Middle frontal gyrus (tissue), 1 donor: ENCODE measurements around the gene ABCD2.
"Not testable (repeated sequence)": the region's sequence is repeated elsewhere in the genome, so short reads cannot be mapped to it uniquely, and the experiment has no call there.

Experiments used
- DNase-seq: peaks from one replicate; pipeline ENCODE4 v3.0.0-alpha.2; 2015; ENCODE audit warnings: low spot score; ENCODE audit errors: extremely low spot score

Gene ABCD2

DNA sequence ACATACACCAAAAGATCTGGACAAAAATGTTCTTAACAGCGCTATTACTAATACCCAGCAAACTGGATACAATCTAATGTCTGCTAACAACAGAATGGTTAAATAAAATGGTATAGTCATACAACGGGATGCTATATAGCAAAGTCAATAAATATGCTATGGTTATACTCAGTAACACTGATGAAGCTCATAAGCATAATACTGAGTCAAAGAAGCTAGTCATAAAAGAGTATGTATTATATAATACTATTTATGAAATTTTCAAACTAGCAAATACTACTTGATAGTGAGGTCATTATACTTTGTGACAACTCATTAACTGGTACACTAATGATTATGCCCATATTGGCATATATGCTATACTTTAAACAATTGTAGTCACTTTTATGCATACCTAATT is 7.4 kb downstream of the ABCD2 start:
- no peak for DNase-seq

DNA sequence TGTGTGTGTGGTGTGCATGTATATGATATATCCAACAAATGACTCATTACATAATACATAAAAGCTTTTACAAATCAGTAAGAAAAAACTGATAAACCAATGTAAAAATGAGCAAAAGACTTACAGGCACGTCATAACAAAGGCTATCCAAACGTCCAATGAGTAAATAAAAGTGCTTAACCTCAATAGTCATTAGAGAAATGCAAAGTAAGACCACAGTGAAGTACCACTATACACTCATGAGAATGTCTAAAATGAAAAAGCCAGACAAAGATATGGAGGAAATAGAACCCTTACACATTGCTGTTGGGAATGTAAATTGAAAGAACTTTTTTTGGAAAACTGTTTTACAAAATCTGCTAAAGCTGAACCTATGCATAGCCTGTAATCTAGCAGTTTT is 7.8 kb downstream of the ABCD2 start:
- DNase-seq = no peak

- no peak for DNase-seq
Observed at GRCh38 chr12:39610436-39611025, 9.1 kb downstream of the ABCD2 start.

DNA sequence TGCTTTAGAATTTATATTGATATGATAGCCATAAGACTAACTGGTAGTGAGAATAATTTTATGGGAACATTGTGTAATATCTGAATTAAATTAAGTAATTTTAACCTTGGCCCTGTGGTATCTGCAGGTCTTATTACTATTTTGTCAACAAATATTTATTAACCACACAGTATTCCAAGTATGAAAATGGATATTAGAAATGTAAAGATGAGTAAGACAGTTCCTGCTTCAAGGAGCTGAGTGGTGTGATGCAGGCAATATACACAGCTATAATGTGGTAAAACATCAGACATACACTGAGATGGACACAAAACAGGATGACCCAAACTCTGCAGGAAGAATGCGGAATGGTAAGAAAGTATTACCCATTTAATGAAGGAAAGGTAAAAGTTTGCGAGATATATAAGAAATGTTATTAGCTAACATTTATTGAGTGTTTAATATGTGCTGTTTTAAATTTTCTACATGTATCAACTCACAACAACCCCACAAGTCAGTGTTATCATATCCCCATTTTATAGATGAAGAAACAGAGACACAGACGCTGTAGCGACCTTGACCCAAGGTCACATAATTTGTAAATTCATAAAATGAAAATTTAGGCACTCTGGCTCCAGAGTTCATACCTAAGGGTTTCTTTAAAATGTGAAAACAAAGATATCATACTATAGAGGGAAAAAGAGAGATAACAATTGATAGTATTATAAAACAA is 12.7 kb downstream of the ABCD2 start:
- no peak for DNase-seq

DNA sequence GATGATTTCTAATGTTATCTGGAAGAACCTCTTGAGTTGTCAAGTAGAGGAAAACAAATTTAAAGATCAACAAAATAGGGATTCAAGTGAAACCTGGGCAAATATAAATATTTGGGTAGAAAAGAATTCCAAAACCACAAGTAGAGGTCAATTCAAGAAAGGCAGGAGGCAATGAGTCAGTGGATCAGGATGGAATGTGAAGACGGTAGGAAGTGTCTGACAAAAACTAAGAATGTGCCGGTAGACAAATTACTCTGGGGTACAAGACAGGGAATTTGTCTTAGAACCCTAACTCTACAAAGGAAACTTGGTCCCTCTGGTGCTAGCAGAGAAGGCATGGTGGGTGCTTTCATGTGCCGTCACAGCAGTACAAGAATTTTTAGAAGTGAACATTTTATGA is 13.6 kb downstream of the ABCD2 start:
- no peak for DNase-seq

- no peak for DNase-seq
Observed at GRCh38 chr12:39605501-39605900, 14.1 kb downstream of the ABCD2 start.

GRCh38 chr12:39603065-39603464 is 16.5 kb downstream of the ABCD2 start:
- no peak for DNase-seq

DNA sequence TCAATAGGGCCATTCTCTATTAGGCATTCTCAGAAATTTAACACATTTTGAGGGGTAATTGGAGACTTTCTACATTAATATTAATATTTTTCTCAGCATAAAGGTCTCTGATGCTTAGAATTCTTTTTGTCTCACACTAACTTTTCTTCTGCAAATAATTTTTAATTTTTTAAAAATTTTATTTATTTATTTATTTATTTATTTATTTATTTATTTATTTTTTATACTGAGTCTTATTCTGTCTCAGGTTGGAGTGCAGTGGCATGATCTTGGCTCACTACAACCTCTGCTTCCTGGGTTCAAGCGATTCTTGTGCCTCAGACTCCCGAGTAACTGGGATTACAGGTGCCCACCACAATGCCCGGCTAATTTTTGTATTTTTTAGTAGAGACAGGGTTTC is 17.7 kb downstream of the ABCD2 start:
- not testable (repeated sequence) for DNase-seq

GRCh38 chr12:39595928-39596327 is 23.7 kb downstream of the ABCD2 start:
- no peak for DNase-seq

DNA sequence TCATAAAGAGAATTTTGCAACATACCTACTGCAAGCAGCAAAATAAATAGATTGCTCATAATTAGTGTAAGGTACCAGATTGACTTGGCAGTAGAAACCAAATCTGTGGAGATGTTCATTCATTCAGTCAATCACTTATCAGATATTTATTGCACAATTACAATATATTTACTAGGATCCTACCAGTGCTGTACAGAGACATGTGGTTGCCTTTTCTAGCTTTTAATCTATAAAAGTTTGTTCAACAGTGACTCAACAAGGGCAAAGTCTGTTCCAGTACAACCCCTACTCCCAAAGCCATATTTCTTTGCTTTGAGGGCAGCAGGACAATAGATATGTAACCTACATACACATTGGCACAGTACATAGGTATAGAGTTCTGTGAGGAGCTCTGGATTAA is 27.3 kb downstream of the ABCD2 start:
- no peak for DNase-seq

DNA sequence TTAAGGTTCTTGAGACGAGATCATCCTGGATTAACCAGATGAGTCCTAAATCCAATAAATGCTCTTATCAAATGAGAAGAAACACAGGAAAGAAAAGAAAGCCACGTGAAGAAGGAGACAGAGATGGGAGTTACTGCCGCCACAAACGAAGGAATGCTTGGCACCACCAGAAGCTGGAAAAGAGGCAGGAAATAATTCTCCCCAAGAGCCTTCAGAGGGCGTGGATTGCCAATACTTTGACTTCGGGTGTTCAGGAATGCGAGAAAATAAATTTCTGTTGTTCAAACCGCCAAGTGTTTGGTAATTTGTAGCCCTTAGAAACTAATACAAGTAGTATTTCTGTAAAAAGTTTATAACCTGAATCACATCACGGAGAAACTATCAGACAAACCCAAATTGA is 31.3 kb downstream of the ABCD2 start:
- DNase-seq = no peak

DNA sequence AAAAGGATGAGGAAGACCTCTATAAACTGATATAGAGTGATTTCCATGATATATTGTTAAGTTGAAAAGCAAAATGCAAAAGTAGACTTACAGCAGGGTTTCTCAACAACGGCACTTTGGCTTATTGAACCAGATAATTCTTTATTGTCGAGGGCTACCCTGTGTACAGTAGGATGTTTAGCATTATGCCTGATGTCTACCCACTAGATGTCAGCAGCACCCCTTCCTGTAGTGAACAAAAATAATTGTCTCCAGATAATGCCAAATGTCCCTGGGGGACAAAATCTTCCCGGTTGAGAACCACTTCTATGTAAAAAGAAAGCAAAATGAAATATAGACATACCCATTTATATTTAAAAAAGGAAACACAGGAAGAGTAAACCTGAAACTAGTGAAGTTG is 32.4 kb downstream of the ABCD2 start:
- DNase-seq = no peak

GRCh38 chr12:39586816-39587215 is 32.8 kb downstream of the ABCD2 start:
- DNase-seq = no peak

- DNase-seq = no peak
Observed at GRCh38 chr12:39581592-39581991, 38.0 kb downstream of the ABCD2 start.

DNA sequence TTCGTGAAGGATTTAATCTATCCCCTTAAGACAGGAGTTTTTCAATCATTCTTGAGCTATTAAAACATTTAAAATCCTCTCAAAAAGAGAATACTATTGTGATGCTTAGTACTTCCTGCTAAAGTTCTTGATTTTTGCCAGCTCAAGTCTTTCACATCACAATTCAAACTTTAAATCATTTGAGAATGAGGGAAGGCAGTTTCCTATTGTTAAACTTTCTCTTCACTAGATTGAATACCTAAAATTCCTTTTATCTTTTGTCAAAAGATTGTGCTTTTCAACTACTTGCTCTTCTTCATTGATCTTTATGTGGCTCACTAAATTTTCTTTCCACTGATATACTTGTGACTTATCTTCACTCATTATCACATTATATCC is 44.1 kb downstream of the ABCD2 start:
- no peak for DNase-seq

- peak; percentile 21 for DNase-seq
Observed at GRCh38 chr12:39574785-39575497, 44.7 kb downstream of the ABCD2 start.

DNA sequence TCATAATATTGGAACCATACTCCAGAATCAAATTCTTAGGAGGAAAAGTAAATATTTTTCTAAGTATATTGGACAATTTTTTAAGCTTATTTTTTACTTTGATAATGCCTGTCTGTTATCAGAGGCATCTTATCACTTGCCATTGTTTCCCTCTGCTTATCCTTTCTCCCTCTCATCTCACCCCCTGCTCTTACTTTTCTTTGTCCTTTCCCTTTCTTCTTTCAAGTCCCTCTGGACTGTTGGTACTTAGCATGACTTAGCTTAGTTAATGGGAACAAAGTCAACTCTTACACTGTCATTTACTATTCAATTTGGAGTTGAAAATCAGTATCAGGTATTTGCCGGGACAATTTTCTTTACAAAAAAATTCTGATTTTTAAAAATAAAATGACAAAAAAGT is 45.2 kb downstream of the ABCD2 start:
- DNase-seq = no peak

DNA sequence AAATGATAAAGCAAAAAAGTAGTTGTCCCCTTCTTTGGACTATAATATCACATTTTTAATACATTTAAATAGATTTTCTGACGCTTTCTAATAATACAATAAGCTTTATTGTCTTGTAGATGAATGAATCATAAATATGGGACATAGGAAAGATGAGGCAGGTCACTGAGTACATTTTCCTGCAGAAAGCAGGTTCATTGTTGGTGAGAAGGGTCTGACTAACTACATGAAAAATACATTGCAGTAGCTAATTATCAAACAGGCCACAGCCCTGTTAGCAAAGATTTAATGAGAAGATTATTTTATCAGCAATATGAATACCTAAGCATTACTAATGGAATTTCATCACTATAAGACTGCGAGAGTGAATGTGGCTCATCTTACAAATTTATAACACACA is 45.6 kb downstream of the ABCD2 start:
- DNase-seq = no peak

DNA sequence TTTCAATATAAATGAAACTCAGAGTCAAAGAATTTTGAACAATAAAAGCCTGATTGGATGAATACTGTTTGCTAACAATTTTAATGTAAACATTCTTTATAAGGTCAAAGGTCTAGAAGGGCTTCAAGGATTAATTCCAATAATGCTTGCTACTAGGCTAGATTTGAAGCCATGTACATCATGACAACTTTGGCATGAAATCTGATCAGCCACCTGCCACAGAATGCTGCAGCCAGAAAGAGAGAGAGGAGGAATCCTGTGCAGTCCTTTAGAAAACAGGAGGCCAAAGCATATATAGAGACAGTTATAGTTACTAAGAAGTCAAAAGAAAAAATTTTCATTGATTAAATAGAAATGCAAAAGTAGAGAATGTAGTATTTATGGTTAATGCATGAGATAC is 47.1 kb downstream of the ABCD2 start:
- no peak for DNase-seq

DNA sequence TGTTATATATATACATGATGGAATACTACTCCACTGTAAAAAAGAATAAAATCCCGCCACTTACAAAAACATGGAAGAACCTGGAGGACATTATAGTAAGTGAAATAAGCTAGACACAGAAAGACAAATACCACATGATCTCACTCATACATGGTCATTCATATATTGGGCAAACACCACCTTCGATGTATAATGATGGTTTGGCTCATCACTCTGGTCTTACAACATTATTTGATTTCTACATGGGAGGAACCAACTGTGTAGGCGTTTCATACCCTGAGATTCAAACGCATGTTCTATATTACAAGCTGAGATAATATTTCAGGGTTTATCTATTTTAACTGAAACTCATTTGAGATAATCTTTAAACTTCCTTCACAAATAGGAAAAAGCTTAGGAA is 48.3 kb downstream of the ABCD2 start:
- no peak for DNase-seq

GRCh38 chr12:39553476-39553875 is 66.1 kb downstream of the ABCD2 start:
- DNase-seq = no peak

GRCh38 chr12:39544211-39544610 is 75.4 kb downstream of the ABCD2 start:
- DNase-seq = not testable (repeated sequence)

GRCh38 chr12:39541471-39541870 is 78.1 kb downstream of the ABCD2 start:
- no peak for DNase-seq
